AG10803 (cell line): ENCODE measurements around the gene PLCG2.

ENCODE experiments used
- DNase-seq: peaks from one replicate; pipeline ENCODE4 v3.0.0; 2010; ENCODE audit warnings: low read depth
- H3K4me3 ChIP-seq: 2 replicates; pipeline ENCODE4 v1.5.1; 2011; ENCODE audit warnings: mild to moderate bottlenecking, low read length, control low read depth
- TF ChIP-seq, protein P1 (sequence below): conservative IDR thresholded peaks from 2 replicates; pipeline ENCODE4 v1.5.1; 2011; ENCODE audit warnings: mild to moderate bottlenecking, low read length, control low read depth, inconsistent platforms

Gene PLCG2

DNA sequence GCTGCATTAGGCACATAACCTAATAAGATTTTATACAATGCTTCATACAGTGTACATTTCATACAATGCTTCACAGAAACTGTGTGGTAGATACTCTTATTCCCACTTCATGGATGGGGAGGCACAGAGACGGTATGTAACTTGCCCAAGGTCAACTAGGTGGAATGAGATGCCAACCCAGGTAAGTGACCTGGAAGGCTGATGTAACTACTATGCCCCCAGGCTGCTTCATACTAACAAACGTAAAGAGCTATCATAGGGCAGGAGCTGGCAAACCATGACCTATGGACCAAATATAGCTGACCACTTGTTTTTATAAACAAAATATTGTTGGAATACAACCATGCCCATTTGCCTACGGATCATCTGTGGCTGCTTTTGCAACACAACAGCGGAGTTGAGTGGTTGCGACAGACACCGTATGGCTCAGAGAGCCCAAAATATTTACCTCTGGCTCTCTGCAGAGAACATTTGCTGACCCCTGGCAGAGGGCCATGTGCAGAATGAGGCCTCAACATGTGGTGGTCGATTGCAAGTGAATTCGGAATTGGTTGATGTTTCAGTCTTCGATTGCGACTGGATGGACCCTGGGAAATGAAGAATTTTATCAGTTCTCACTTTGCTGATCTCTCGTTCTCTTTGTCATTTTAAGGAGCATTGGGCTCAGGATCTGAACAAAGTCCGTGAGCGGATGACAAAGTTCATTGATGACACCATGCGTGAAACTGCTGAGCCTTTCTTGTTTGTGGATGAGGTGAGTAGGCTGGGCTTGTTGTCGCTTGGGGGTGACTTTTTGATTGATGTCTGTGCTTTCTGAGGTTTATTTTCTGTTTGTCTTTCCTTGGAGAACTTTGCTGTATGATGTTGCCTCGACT, 109.7 kb downstream of the PLCG2 start:
- DNase-seq, result no peak
- no peak overlapping the region for H3K4me3 ChIP-seq
- TF ChIP-seq, protein P1, sequence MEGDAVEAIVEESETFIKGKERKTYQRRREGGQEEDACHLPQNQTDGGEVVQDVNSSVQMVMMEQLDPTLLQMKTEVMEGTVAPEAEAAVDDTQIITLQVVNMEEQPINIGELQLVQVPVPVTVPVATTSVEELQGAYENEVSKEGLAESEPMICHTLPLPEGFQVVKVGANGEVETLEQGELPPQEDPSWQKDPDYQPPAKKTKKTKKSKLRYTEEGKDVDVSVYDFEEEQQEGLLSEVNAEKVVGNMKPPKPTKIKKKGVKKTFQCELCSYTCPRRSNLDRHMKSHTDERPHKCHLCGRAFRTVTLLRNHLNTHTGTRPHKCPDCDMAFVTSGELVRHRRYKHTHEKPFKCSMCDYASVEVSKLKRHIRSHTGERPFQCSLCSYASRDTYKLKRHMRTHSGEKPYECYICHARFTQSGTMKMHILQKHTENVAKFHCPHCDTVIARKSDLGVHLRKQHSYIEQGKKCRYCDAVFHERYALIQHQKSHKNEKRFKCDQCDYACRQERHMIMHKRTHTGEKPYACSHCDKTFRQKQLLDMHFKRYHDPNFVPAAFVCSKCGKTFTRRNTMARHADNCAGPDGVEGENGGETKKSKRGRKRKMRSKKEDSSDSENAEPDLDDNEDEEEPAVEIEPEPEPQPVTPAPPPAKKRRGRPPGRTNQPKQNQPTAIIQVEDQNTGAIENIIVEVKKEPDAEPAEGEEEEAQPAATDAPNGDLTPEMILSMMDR, result no peak

DNA sequence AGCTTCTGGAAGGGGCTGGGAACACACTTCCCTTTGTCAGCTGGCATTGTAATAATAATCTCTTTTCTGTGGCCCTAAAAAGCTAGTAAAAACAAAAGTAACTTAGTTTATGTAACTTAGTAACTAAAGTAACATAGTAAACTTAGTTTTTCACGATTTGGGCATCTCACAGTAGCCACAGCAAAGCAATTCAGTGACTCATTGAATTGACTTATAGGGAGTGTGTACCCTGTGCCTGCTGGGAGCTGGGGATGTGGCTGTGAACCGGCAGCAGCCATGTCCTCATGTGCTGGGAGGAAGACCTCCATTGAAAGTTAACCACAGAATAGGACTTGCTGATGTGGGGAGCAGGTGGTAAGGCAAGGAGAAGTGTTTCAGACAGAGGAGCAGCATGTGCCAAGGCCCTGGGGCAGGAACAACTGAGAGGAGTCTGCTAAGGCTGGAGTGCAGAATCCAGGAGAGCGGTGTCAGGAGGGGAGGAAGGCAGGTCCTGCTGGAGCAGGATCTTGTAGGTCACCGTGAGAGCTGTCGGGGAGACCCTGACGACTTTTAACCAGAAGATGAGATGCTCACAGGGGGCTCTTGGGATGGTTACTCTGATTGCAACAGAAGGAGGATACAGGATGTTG, 112.8 kb downstream of the PLCG2 start:
- H3K4me3 ChIP-seq, result no peak overlapping the region
- no peak for DNase-seq
- TF ChIP-seq, protein P1, result no peak

DNA sequence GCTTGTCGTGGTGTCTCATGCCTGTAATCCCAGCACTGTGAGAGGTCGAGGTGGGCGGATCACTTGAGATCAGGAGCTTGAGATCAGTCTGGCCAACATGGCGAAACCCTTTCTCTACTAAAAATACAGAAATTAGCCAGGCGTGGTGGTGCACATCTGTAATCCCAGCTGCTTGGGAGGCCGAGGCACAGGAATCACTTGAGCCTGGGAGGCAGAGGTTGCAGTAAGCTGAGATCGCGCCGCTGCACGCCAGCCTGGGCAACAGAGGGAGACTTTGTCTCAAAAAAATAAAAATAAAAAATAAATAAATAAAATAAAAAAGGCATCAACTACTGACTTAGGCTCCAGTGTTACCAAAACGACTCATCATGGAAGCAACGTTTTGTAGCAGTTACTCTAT, 115.5 kb downstream of the PLCG2 start:
- H3K4me3 ChIP-seq, result no peak overlapping the region
- TF ChIP-seq, protein P1, result no peak
- DNase-seq, result no peak

DNA sequence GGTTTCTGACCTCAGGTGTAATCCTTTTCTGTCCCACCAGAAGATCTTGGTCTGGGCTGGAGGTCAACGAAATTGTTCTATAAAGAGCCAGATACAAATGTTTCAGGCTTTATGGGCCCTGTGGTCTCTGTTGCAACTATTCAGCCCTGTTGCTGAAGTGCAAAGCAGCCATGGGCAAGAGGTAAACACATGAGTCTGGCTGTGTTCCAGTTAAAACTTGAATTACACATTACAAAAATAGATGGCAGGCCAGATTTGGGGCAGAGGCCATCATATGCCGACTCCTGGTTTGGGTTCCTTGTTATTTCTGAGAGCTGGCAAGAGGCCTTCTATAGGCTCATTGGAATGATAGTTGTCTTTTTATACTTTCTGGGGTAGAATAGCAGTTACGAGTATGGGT, 117.8 kb downstream of the PLCG2 start:
- DNase-seq, result no peak
- no peak overlapping the region for H3K4me3 ChIP-seq
- TF ChIP-seq, protein P1, result no peak

DNA sequence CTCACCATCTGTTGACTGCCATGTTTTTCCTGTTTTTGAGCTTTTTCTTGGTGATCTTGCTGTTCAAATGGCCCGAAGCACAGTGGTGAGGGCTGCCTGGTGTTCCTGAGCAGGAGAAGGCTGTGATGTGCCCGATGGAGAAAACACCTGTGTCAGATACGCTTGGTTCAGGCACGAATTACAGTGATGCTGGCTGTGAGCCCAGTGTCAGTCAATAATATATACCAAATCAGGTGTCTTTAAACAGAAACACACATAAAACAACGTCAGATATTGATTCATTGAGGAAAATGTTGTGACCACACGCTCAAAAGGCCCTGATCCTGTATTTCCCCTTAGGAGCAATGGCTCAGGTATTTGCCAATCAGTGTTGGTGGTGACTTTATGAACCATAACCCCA, 120.5 kb downstream of the PLCG2 start:
- DNase-seq, result no peak
- TF ChIP-seq, protein P1, result no peak
- no peak overlapping the region for H3K4me3 ChIP-seq

DNA sequence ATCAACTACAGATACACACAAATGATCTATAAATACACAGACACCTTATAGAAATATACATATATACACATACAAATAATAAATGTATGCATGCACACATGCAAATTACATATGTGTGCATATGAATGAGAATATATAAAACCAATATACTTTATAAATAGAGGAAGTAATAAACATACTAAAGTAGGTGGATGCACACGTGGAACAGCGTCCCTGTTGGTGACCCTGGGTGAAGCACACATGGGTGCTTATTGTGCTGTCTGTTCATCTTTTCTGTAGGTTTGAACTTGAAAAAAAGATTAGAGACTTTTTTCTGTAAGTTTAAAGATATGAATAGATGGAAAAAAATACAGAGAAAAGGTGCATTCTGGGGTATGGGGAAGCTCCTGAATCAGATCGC, 120.9 kb downstream of the PLCG2 start:
- no peak overlapping the region for H3K4me3 ChIP-seq
- DNase-seq, result no peak
- TF ChIP-seq, protein P1, result no peak

DNA sequence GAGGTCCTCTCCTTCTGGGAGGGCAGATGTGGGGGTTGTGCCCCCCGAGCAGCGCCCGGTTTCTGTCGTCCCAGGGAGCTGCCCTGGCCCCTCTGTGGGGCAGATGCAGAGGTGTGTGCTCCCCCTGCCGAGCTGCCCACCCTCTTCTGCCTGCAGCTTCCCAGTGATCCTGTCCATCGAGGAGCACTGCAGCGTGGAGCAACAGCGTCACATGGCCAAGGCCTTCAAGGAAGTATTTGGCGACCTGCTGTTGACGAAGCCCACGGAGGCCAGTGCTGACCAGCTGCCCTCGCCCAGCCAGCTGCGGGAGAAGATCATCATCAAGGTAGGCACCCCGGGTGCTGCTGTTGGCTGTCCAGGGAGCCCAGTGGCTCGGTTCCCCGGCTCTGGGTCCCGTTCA, 121.4 kb downstream of the PLCG2 start:
- no peak overlapping the region for H3K4me3 ChIP-seq
- TF ChIP-seq, protein P1, result no peak
- DNase-seq, result no peak
